Dedifferentiated amniotic fluid mesenchymal stem cell (primary cell): ENCODE results near the gene MT1A.
"Not testable (repeated sequence)": the region's sequence is repeated elsewhere in the genome, so short reads cannot be mapped to it uniquely, and the experiment has no call there.

Source experiments
- DNase-seq: peaks from one replicate; pipeline ENCODE4 v3.0.0-alpha.2; 2016; ENCODE audit errors: extremely low spot score

The MT1A gene

DNA sequence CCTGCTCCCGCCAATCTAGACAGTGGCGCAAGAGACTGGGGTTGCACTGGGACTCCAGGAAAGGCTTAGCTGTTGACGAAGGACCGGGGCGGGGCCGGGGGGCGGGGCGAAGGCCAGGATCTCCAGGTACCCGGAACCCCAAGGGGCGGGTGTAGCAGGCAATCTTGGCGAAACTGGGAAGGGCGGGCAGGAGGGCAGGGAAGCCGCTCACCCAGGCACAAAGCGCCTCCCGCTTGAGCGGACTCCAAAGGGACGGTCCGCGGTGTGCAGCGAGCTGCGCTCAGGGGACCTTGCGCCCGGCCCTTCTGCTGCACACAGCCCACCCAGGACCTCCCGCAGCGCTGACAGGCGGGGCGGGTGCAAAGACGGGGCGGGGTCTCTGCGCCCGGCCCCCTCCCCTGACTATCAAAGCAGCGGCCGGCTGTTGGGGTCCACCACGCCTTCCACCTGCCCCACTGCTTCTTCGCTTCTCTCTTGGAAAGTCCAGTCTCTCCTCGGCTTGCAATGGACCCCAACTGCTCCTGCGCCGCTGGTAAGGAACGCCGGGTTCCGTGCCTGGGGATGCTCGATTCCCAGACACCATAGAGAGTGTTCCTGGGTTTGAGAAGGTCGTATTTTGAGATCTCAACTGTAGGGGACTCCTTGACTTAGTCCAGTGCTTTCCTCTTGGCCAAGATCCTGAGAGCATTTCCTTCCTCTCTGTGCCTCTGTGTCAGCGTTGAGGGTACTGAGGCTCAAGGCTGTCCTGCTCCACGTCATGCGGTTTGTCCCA lies 19.3 kb downstream of the MT1A start, which contains the start of gene MT1F:
Gene MT1F (plus strand): TSS at position 405 of the 772 bp plus-strand sequence. CDS start 100 bp downstream, at position 505.
- no peak for DNase-seq

DNA sequence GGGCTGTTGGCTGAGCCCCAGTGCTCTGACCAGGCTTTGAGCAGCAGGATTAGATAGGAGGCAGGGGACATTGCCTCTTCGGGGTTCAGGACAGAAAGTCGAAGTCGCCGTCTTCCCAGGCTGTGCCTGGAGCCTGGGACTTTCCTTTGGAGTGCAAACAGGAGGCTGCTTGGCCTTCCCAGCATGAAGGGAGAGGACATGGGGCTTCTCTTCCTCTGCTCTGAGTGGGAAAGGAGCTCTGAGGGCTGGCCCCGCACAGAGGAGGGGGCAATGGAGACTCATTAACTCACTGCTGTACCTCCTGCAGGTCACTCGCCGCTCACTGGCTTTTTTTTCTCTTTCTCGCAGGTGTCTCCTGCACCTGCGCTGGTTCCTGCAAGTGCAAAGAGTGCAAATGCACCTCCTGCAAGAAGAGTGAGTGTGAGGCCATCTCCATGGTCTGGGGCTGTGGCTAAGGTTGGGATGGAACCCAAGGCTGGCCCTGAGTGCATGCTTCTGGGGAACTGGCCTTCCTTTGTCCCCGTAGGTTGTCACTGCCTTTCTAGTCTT lies 19.9 kb downstream of the MT1A start:
- DNase-seq = no peak

DNA sequence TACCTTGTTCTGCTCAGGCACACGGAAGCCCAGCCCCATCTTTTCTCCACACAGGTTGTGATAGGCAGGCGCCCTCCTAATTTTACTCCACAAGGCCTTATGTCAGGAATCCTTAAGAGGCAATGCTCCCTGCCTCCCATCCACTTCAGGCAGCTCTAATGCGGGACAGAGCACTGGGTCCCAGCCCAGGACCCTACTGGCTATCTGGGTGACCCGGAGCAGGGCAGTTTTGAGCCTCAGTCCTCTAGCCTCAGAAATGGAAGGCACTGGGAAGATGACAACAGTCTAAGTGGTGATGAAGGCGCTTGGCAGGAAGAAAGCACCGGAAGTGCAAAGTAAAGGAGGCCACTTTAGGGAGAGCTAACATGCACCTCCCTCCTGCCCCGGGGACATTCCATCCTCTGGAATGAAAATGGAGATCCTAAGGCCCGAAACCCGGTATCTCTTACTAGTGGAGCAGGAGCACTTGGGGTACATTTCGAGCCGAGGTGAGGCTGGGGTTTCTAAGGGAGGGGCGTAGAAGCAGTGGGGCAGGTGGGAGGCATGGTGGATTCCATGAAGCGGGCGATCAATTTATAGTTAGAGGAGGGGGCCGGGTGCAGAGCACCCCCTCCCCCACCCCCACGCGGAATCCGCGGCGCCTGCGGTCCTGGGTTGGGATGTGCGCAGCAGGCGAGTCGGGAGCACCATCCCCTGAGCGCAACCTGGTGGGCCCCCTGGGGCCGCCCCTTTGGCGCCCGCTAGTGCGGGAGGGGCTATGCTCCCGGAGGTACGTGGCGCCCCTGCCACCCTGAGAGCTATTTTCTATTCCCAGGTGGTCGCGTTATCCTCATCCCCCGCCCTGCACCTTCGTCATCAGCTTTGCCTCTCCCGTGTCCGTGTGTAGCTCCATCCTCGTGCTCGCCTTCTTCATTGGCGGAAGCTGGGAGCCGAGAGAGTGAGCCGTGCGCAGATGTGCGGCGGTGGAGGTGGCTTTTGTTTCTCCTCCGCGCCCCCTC lies 24.2 kb downstream of the MT1A start:
- no peak for DNase-seq

DNA sequence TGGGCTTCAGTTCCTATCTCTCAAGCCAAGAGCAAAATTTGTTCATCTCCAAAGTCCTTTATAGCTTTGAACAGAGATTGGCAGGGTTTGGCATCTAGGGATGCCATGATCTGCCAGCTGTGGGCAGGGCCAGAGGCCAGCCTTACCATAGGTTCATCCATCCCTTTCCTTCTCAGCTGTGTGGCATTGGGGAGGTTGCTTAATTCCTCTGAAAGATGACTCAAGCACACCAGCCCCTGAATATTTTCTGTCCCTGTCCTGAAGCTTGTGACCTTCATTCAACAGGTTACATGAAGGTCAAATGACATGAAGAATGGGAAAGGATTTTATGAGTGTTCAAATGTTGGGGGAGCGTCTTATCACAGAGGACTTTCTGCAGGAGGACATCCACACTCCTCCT lies 26.0 kb downstream of the MT1A start:
- DNase-seq = no peak

DNA sequence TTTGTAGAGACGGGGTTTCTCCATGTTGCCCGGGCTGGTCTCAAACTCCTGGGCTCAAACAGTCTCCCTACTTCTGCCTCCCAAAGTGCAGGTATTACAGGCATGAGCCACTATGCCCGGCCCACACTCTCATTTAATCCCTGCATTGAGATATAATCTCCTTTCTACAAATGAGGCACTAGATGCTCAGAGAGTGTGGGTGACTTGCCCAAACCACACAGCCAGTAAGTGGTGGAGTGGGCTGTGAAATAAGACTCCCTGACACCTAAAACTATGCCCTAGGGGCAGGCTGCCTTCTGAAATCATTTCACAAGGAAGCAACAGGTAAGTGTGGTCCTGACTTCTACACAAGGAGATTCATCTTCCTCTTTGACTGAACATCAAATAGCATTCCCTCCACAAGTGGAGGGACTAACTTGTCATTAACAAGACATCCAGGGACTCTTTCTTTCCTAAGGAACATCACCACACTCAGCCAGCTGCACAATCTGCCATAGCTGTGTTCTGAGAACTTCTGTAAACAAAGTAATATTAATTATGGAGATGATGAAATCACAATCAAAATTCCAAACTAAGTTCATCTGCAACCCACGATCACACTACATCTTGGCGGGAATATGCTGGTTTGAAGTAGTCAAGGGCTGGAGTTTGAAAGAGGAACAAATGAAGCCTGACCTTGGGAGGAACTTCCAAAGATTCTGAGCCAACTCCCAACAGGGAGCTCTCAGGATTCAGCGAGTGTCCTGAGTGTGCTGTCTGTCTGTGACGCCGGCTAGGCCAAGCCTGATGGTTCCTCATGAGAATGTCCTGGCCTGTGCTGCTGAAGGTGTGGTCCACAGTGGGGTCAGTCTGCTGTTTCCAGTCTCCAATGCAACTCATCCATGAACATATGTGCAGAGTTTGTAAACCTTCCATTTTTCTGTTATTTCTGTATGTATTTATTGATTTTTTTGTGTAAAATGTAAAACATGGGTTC lies 27.1 kb downstream of the MT1A start:
- not testable (repeated sequence) for DNase-seq

DNA sequence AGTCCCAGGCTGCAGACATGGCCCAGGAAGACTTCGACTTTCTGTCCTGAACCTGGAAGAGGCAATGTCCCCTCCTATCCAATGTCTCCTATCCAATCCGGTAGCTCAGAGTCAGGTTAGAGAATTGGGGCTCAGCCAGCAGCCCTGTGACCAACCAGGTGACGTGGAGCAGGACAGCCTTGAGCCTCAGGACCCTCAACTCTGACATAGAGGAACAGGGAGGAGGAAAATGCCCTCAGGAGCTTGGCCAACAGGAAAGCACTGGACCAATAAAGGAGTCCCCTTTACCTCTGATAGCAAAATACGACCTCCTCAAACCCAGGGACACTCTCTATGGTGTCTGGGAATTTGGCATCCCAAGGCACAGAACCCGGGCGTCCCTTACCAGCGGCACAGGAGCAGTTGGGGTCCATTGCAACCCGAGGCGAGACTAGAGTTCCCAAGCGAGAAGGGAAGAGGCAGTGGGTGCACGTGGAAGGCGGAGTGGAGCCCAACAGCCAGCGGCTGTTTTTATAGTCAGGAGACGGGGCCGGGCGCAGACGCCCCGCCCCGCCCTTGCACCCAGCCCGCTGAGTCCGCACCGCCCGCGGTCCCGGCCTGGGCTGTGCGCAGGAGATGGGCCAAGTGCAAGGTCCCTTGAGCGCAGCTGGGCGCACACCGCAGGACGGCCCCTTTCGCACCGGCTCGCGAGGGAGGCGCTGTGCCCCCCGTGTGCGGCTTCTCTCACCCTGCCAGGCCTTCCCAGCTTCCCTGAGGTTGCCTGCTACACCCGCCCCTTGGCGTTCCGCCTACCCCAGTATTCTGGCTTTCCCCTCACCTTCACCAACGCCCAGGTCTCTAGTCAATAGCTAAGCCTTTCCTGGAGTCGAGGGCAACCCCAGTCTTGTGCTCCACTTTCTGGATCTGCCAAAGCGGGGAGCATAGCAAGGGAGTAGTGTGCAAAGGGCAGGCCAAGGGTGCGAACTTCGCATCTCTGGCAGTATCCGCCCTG lies 29.4 kb downstream of the MT1A start, which contains the start of gene MT1G:
Gene MT1G (minus strand): TSS at position 485 of the 991 bp plus-strand sequence. CDS start 72 bp downstream, at position 413.
- no peak for DNase-seq

DNA sequence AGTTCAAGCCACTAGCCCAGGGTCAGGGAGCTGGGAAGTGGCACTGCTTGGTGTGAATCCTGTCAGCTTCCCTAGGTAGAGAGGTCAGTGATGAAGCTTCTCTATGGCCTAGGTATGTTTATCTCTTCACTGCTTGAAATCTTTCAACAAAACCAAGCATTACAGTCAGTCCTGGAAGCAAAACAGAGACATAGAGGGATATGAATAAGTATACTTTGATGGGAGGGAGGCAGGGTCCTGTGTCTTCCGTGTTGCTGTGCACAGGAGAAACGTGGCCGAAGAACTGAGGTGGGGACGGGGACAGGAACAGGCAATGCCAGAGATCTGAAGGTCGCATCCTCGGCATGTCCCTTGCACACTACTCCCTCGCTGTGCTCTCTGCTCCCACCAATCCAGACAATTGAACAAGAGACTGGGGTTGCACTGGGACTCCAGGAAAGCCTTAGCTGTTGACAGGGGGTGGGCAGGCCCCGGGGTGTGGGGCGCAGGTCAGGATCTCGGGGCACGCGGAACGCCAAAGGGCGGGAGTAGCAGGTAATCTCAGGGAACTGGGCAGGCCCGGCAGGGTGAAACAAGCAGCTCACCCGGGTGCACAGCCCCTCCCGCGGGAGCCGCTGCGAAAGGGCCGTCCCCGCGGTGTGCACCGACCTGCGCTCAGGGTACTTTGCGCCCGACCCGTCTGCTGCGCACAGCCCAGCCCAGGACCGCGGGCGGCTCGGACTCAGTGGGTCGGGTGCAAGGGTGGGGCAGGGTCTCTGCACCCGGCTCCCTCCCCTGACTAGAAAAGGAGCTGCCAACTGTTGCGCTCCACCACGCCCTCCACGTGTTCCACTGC lies 30.8 kb downstream of the MT1A start, which contains the start of gene MT1H:
Gene MT1H (plus strand): TSS at position 810 of the 835 bp plus-strand sequence. CDS start 71 bp downstream, outside the sequence.
- DNase-seq = no peak

DNA sequence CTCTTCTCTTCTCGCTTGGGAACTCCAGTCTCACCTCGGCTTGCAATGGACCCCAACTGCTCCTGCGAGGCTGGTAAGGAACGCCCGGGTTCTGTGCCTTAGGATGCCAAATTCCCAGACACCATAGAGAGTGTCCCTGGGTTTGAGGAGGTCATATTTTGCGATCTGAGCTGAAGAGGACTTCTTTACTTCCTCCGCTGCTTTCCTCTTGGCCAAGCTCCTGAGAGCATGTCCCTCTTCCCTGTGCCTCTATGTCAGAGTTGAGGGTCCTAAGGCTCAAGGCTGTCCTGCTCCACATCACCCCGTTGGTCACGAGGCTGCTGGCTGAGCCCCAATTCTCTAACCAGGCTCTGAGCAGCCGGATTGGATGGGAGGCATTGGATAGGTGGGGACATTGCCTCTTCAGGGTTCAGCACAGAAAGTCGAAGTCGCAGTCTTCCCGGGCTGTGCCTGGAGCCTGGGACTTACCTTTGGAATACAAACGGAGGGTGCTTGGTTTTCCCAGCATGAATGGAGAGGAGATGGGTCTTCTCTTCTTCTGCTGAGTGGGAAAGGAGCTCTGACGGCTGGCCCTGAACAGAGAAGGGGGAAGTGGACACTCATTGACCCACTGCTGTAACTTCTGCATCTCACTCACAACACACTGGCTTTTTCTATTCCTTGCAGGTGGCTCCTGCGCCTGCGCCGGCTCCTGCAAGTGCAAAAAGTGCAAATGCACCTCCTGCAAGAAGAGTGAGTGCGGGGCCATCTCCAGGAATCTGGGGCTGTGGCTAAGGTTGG lies 31.6 kb downstream of the MT1A start:
- DNase-seq = no peak

DNA sequence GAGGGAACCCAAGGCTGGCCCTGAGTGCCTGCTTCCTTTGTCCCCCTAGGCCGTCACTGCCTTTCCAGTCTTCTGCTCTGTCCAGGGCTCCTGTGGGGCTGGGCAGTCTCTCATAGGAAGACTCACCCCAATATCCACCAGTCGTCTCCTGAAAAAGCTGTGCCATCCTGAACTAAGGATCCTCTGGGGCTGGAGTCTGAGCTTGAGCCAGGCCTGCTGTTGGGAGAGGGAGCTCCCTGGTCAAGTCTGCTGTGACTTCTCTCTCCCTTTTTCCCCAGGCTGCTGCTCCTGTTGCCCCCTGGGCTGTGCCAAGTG lies 32.1 kb downstream of the MT1A start:
- DNase-seq = no peak

DNA sequence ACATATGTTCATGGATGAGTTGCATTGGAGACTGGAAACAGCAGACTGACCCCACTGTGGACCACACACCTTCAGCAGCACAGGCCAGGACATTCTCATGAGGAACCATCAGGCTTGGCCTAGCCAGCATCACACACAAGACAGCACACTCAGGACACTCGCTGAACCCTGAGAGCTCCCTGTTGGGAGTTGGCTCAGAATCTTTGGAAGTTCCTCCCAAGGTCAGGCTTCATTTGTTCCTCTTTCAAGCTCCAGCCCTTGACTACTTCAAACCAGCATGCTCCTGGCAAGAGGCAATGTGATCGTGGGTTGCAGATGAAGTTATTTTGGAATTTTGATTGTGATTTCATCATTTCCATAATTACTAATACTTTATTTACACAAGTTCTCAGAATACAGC lies 33.2 kb downstream of the MT1A start:
- DNase-seq = not testable (repeated sequence)

DNA sequence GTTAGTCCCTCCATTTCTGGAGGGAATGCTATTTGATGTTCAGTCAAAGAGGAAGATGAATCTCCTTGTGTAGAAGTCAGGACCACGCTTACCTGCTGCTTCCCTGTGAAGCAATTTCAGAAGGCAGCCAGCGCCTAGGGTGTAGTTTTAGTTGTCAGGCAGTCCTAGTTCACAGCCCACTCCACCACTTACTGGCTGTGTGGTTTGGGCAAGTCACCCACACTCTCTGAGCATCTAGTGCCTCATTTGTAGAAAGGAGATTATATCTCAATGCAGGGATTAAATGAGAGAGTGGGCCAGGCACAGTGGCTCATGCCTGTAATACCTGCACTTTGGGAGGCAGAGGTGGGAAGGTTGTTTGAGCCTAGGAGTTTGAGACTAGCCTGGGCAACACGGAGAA lies 33.7 kb downstream of the MT1A start:
- DNase-seq = not testable (repeated sequence)

DNA sequence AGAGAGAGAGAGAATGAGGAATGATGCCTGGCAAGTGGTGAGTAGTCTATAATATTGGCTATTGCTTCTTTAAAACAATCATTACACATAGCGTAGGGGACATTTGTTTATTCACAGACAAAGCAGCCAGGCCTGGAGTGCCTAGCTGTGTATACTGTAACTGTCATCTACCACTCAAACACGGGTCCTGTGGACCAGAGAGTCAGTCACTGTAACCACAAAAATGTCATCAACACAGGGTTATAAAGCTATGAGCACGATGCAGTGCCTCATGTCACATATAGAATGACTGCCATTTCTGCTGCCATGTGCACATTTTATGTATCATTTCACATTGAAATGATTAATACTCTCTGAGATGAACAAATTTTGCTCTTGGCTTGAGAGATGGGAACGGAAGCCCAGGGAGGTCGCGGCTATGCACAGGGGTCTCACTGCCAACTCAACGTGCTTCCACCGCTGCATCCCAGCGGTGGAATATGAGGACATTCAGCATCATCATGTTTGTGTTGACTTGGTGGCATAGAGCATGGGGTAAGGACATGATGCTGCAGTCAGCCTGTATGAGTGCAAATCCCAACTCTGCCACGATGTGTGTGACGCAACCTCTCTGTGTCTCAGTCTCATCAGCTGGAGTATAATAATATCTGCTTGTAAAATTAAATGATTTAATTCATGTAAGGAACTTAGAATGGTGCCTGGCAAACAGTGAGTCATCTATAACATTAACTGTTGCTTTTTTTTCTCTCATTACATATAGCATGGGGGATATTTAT lies 34.5 kb downstream of the MT1A start:
- no peak for DNase-seq

DNA sequence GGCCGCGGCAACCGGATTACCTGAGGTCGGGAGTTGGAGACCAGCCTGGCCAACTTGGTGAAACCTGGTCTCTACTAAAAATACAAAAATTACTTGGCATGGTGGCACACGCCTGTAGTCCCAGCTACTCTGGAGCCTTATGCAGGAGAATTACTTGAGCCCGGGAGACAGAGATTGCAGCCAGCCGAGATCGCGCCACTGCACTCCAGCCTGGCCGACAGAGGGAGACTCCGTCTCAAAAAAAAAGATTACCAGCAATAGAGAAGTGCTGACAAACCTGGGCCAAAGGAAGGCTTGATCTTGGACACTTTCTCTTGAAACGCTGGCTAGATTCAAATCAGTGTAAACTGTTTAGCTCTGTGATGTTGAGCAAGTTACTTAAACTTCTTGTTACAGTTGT lies 35.5 kb downstream of the MT1A start:
- DNase-seq = no peak

DNA sequence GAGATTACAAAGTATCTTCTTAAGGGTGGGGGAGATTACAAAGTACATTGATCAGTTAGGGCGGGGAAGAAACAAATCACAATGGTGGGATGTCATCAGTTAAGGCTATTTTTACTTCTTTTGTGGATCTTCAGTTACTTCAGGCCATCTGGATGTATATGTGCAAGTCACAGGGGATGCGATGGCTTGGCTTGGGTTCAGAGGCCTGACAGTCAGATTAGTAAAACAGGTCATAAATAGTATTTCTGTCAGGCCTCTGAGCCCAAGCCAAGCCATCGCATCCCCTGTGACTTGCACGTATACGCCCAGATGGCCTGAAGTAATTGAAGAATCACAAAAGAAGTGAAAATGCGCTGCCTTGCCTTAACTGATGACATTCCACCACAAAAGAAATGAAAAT lies 36.1 kb downstream of the MT1A start:
- DNase-seq = not testable (repeated sequence)

DNA sequence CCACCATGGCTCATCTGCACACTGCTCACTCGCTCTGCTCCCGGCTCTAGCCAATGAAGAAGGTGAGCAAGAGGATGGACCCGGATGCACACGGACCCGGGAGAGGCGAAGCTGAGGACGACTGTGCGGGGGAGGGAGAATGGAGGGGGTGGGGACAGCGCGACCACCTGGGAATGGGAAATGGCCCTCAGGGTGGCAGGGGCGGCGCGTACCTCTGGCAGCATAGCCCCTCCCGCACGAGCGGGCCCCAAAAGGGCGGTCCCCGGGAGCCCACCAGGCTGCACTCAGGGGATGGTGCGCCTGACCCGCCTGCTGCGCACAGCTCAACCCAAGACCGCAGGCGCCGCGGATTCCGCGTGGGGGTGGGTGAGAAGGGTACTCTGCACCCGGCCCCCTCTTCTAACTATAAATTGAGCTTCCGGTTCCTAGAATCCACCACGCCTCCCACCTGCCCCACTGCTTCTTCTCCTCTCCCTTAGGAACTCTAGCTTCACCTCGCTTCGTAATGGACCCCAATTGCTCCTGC lies 37.3 kb downstream of the MT1A start:
- DNase-seq = no peak

DNA sequence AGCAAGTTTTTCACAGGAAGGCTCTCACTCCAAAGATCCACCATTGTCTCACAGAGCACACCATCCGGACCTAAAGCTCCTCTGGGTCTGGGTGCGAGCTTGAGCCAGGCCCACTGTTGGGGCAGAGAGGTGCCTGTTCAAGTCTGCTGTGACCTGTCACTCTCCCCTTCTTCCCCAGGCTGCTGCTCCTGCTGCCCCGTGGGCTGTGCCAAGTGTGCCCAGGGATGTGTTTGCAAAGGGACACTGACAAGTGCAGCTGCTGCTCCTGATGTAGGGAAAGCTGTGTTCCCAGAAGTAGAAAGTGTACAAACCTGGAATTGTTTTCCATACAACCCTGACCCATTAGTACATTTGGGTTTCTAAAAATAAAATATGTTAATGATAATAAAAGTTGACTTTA lies 39.0 kb downstream of the MT1A start:
- DNase-seq = no peak
